HL-60 (cell line): Measurements from ENCODE around the gene UBE2L5.

Experiments
- POLR2AphosphoS5 ChIP-seq: IDR thresholded peaks from 2 replicates; pipeline ENCODE4 v1.6.1; 2012; ENCODE audit warnings: low read depth
- TF ChIP-seq, protein P1 (sequence below): IDR thresholded peaks from one replicate; pipeline ENCODE4 v1.5.1; 2011; ENCODE audit warnings: low read length, control low read depth, inconsistent platforms; ENCODE audit not compliant: insufficient read depth

DNA sequence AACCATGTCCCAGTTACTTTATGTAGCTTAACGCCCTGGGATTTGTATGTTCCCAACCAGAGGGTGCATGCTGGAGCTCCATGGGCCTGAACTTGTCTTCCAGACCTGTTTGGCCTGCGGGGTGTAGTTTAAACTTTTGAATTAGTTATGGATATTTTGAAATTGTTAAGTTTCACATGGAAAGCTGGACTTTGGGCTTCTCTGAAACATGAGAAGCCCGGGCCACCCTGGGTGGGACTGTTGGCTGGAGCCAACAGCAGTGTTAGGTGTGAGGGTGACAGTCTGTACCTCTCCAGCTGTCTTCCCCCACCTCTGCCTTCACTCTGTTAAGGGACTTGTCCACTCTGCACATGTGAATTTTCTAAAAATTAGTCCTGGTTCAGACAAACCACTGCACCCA is 1.6 kb downstream of the UBE2L5 start:
- TF ChIP-seq, protein P1, sequence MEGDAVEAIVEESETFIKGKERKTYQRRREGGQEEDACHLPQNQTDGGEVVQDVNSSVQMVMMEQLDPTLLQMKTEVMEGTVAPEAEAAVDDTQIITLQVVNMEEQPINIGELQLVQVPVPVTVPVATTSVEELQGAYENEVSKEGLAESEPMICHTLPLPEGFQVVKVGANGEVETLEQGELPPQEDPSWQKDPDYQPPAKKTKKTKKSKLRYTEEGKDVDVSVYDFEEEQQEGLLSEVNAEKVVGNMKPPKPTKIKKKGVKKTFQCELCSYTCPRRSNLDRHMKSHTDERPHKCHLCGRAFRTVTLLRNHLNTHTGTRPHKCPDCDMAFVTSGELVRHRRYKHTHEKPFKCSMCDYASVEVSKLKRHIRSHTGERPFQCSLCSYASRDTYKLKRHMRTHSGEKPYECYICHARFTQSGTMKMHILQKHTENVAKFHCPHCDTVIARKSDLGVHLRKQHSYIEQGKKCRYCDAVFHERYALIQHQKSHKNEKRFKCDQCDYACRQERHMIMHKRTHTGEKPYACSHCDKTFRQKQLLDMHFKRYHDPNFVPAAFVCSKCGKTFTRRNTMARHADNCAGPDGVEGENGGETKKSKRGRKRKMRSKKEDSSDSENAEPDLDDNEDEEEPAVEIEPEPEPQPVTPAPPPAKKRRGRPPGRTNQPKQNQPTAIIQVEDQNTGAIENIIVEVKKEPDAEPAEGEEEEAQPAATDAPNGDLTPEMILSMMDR, result no peak
- no peak for TF ChIP-seq POLR2AphosphoS5
